Measurements from ENCODE around the gene ESPNL. TPM values are rescaled to one million over a fixed set of nuclear protein-coding genes. Genes with fewer than 3 reads are reported as not detected.

ESPNL gene
- total and polyA plus RNA-seq, 9 of the 15 experiments (the other 6 are each of a cell fraction or from before 2014, with no cell fraction given), result 0.03 to 0.09 (median 0.05) TPM; not detected in 3

GRCh38 chr2:238169048-238169707 is 69.0 kb downstream of the ESPNL start (continued):
- no peak for TF ChIP-seq SIN3A (IDR thresholded peaks at IDR 0.05; ENCODE audit: borderline replicate concordance in 2 of 2, control insufficient read depth in 1 of 2, low read depth in 2 of 2, low read length in 2 of 2)
- no peak for TF ChIP-seq ZNF318 (IDR thresholded peaks at IDR 0.05; ENCODE audit: borderline replicate concordance in 1 of 2, low read depth in 1 of 2)
- TF ChIP-seq PTRF (tag; IDR thresholded peaks at IDR 0.05), result no peak
- TF ChIP-seq EP300 (IDR thresholded peaks at IDR 0.05; ENCODE audit: low read length), result no peak
